Measurements from ENCODE around the gene TOMM7.
"Not testable (repeated sequence)": the region's sequence is repeated elsewhere in the genome, so short reads cannot be mapped to it uniquely, and the experiment has no call there.

Gene TOMM7

GRCh38 chr7:22826593-22826992, 3.9 kb upstream of the TOMM7 start:
- DNase-seq (ENCODE audit: low read depth in 2 of 3, low spot score in 1 of 3) = no peak

- no peak for DNase-seq (ENCODE audit: low read depth in 2 of 3, low spot score in 1 of 3)
These were observed 2.1 kb upstream of the TOMM7 start for GRCh38 chr7:22824760-22825159.

GRCh38 chr7:22823142-22823497, 471 bp upstream of the TOMM7 start:
- no peak for DNase-seq (ENCODE audit: low read depth in 2 of 3, low spot score in 1 of 3)

GRCh38 chr7:22821702-22822485, 755 bp downstream of the TOMM7 start:
- DNase-seq (ENCODE audit: low read depth in 2 of 3, low spot score in 1 of 3) = no peak

DNA sequence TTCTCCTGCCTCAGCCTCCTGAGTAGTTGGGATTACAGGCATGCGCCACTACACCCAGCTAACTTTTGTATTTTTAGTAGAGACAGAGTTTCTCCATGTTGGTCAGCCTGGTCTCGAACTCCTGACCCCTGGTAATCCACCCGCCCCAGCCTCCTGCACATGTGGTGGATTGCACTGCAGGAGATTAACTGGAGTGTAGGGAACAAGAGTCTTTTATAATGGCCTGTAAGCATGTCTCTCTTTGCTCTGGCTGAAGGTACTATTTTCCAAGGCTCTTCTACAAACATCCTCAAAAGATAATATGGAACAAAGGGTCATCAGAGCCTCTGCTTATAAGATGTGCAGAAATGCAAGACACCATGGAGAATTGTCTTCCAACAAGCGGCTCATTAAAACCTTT, 3.2 kb downstream of the TOMM7 start:
- no peak for DNase-seq (ENCODE audit: low read depth in 2 of 3, low spot score in 1 of 3)

DNA sequence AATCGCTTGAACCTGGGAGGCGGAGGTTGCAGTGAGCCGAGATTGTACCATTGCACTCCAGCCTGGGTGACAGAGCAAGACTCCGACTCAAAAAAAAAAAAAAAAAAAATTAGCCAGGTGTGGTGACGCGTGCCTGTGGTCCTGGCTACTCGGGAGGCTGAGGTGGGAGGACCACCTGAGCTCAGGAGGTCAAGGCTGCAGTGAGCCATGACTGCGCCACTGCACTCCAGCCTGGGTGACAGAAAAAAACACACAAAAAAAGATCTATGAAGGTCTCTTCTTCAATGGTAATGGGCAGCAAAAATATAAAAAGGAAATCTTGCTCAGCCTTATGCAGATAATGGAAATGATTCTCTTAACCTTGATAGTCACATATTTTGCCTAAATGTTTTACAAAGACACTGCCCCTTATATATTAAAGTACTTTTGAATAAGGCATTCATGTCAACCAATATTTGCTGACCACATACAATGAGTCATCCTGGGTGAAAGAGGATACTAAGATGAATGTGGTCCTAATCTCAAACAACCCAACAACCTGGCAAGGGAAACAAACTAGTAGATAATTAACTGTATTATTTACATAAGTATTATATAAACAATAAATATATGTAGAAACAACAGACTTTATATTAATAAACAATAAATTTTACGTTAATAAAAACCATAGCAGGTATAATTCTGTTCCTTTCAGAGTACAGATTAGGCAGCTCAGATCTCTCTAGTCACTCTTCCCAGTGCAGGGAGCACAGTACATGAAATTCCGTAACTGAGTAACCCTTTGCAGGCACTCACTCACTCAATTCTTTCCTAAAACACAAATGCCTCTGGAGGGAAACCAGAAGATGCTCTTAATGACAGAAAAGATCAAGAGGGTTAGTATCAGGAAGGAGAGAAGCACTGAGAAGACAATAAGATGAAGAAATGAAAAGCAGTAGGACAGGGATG, 8.1 kb downstream of the TOMM7 start:
- no peak for DNase-seq (ENCODE audit: low read depth in 2 of 3, low spot score in 1 of 3)

DNA sequence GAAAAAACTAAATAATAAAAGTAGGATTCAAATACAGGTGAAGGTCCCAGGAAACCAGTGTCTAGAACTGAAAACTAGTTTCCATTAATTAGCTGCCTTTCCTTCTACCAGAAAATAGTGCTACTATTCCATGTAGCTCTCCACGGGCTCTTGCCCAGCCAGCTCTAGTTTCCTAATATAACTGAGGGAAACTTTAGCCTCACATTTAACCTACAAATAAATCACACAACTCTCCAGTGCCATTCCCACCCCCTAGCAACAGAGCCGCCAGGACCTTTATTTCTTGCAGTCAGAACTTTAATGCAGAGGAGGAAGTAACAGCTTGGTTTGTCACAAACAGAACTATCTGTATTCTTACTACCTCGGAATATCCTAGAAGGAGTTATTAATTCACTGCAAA, 10.3 kb downstream of the TOMM7 start:
- DNase-seq (ENCODE audit: low read depth in 2 of 3, low spot score in 1 of 3) = no peak

GRCh38 chr7:22811746-22812280, 10.8 kb downstream of the TOMM7 start:
- no peak for DNase-seq (ENCODE audit: low read depth in 2 of 3, low spot score in 1 of 3)

DNA sequence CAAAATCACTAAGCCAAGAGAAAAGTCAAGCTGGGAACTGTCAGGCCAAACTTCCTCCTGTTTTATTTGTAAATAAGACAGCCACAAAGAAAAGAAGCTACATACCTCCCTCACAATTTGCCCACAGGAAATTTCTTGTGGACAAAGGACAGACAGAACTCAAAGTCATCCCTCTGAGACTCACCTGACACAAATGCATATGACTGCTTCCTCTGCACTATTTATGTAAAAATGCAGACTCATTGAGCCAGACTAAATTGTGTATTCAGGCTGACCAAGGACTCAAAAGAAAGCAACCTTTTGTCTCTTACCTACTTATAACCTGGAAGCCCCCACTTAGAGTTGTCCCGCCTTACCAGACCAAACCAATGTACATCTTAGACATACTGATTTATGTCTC, 11.8 kb downstream of the TOMM7 start:
- no peak for DNase-seq (ENCODE audit: low read depth in 2 of 3, low spot score in 1 of 3)

DNA sequence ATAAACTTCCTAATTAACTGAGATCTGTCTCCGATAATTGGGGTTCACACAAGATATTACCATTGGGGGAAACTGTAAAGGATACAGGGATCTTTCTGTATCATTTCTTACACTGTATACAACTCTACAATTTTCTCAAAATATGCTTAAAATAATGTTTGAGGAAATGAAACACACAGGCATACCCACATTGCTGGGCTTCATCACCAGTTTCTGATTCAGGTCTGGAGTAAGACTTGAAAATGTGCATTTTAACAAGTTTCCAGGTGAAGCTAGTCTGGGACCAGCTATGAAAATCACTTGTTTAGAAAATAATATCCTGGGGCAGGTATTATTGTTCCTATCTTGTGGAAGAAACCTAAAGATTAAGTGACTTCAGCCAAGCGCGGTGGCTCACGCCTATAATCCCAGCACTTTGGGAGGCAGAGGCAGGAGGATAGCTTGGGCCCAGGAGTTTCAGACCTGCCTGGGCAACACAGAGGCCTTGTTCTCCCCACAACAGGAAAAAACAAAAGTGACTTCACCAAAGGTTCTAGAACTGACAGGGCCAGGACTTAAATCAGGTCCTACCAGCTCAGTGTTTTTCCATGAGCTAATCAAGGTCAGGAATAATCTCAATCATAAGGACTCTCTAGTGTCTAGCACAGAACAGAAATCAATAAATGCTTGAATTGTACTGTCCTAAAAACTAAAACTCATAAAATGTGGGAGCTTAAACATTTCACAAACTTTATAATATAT, 12.6 kb downstream of the TOMM7 start:
- DNase-seq (ENCODE audit: low read depth in 2 of 3, low spot score in 1 of 3) = no peak

- DNase-seq (ENCODE audit: low read depth in 2 of 3, low spot score in 1 of 3) = no peak
These were observed 14.5 kb downstream of the TOMM7 start for GRCh38 chr7:22808140-22808539.

- DNase-seq (ENCODE audit: low read depth in 2 of 3, low spot score in 1 of 3) = no peak
These were observed 15.9 kb downstream of the TOMM7 start for GRCh38 chr7:22806752-22807151.

DNA sequence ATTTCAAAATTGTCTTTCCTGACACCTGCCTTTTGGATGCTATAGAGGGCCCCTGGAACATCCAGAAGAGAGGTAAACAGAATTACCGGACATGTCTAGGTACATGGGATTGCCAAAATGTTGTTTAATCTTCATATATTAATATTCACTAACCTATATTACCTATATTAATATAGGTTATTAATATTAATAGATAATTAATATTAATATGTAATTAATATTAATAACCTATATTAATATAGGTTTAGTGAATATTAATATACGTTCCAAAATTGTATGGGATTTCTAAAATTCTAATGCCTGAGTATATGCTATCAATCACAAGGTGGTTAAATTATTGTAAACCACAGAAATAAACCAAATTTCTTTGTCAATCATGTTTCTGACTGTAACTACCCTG, 17.4 kb downstream of the TOMM7 start:
- no peak for DNase-seq (ENCODE audit: low read depth in 2 of 3, low spot score in 1 of 3)

DNA sequence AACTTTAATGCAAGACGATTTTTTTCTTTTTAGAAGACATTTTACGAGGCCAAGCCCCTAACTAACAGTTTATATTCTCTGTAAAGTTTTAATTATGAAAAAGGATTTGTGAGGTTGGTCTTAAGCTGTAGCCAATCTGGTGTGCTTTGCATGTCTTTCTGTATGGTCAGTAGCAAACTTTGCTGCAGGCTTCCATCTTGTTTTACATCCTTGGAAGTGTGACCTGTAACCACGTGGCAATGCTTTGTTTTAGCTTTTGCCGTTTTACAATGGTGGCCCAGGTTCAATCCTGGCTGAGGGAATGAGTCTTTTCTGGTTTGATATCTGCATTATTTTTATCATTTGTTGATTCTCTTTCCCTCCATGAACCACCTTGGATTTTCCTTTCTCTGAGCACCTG, 19.8 kb downstream of the TOMM7 start:
- not testable (repeated sequence) for DNase-seq (ENCODE audit: low read depth in 2 of 3, low spot score in 1 of 3)

- no peak for DNase-seq (ENCODE audit: low read depth in 2 of 3, low spot score in 1 of 3)
These were observed 20.2 kb downstream of the TOMM7 start for GRCh38 chr7:22802426-22802825.

- no peak for DNase-seq (ENCODE audit: low read depth in 2 of 3, low spot score in 1 of 3)
These were observed 20.7 kb downstream of the TOMM7 start for GRCh38 chr7:22801912-22802311.

DNA sequence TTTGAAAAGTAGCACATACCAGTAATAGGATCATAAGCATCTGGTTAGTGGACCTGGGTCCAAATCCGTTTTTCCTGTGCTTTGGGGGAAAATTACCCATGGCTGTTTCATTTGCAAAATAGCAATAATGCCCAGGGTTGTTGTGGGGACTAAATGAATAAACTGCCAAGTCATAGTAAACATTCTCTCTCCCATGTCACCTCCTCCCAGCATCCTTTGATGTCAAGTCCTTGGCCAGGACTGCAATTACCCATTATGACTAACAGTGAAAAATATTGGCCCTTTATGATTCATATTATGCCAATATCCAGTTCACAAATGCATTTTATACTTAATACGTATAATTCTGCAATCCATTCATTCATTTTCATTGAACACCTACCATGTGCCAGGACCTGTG, 23.0 kb downstream of the TOMM7 start:
- DNase-seq (ENCODE audit: low read depth in 2 of 3, low spot score in 1 of 3) = no peak

DNA sequence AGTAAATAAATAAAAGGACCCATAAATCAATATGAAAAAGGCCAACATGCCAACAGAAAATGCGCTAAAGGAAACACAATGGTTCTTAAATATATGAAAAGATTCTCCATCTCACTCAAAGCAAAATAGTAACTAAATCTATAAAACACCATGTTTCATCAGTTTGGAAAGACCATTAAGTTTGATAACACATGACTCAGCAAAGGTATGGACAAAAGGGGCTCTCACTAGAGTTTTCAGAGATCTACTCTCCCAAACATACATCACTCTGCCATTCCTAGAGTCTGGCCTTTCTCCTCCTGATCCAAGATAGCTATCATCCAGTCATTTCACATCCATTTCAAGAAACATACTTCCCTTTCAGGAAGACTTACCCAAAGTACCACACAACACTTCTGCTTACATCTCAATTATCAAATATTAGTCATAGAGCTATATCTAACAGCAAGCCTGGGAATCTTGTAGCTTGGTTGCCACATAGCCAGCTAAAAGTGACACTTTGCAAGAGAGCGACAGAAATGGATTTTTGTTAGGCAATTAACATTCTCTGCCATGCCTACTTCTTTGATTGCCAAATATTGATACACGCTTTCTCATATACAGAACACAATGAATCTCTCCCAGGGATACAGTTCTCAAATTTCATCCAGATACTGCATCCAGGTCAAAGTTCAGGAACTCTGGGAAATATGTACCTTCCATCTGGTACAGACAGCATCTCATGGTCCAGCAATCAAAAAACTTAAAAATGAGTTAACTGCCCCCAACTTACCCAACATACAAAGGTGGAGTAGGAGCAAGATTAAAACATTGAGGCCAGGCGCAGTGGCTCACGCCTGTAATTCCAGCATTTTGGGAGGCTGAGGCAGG, 28.8 kb downstream of the TOMM7 start:
- no peak for DNase-seq (ENCODE audit: low read depth in 2 of 3, low spot score in 1 of 3)

GRCh38 chr7:22791204-22792158, 31.2 kb downstream of the TOMM7 start:
- no peak for DNase-seq (ENCODE audit: low read depth in 2 of 3, low spot score in 1 of 3)

Data from stimulated activated CD4-positive, alpha-beta T cell treated with anti-CD3 and anti-CD28 coated beads, Interleukin-12 subunit alpha, Interleukin-12 subunit beta, amount 100 ng/mL, for 48 hours (primary cell).